A673 (cell line): ENCODE results near the gene TNFSF8.

ENCODE experiments used
- EZH2 ChIP-seq: fragments of 200-600 bp; sonication (generic); IDR thresholded peaks from 2 replicates; pipeline ENCODE4 v1.6.1; 2017; ENCODE audit warnings: borderline replicate concordance, low read depth, mild to moderate bottlenecking, mixed read lengths, antibody characterized with exemption, low read length; ENCODE audit not compliant: poor library complexity, severe bottlenecking
- TF ChIP-seq, protein P1 (sequence below): fragments of 300-800, 200-600 bp; sonication (generic); conservative IDR thresholded peaks from 2 replicates; pipeline ENCODE4 v1.5.1; 2017; ENCODE audit warnings: low read depth, mild to moderate bottlenecking, antibody characterized with exemption, low read length, moderate library complexity, mixed read lengths

DNA sequence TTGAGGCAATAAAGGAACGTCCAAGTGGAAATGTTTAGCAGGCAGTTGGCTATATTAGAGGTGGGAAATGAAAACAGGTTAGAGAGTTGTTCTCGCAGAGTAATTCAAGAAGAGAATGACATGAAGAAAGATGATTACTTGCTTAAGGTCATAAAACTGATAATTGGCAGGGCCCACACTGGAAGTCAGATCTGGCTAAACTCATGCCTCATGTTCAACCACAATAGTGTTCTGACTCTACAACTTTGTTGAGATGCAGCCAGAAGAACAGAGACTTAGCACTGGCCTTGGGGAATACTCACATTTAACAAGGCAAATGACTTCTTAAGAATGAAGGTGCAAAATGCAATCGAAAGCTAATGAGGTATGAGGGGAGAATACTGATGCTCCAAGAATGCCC, 27.2 kb upstream of the TNFSF8 start:
- TF ChIP-seq, protein P1, sequence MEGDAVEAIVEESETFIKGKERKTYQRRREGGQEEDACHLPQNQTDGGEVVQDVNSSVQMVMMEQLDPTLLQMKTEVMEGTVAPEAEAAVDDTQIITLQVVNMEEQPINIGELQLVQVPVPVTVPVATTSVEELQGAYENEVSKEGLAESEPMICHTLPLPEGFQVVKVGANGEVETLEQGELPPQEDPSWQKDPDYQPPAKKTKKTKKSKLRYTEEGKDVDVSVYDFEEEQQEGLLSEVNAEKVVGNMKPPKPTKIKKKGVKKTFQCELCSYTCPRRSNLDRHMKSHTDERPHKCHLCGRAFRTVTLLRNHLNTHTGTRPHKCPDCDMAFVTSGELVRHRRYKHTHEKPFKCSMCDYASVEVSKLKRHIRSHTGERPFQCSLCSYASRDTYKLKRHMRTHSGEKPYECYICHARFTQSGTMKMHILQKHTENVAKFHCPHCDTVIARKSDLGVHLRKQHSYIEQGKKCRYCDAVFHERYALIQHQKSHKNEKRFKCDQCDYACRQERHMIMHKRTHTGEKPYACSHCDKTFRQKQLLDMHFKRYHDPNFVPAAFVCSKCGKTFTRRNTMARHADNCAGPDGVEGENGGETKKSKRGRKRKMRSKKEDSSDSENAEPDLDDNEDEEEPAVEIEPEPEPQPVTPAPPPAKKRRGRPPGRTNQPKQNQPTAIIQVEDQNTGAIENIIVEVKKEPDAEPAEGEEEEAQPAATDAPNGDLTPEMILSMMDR, result no peak
- no peak for TF ChIP-seq EZH2
